ENCODE results near the gene CDK5RAP1.

Gene CDK5RAP1

DNA sequence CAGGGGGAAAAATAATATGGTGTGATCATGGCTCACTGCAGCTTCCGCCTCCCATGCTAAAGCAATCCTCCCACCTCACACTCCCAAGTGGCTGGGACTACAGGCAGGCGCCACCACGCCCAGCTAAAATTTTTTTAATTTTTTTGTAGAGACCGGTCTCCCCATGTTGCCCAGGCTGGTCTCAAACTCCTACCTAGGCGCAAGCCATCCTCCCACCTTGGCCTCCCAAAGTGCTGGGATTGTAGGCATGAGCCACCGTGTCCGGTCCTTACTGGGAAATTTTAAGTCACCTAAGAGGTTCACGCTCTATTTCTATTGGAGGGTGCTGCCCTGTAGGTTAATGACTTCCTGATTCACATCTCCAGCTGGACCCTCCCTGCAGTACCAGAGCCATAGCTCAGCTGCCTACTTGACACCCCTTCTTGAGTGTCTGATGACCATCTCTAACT, 626 bp upstream of the CDK5RAP1 start:
- peak overlapping the region; percentile 53 for H3K27ac ChIP-seq (ENCODE audit: low read depth, low read length)
- peak overlapping the region; percentile 66 for H3K4me2 ChIP-seq (ENCODE audit: low read length)
- peak overlapping the region; percentile 78 for H3K4me3 ChIP-seq (ENCODE audit: low read length)
- no peaks in the 10 kb centered on the region for H3K9me3 ChIP-seq (ENCODE audit: control insufficient read depth, insufficient read depth, low read length)
- peaks cover 4% of the 10 kb centered on the region; the same call in 1 of the 2 replicates for H3F3A ChIP-seq (ENCODE audit: control insufficient read depth, insufficient read depth)
- H3K36me3 ChIP-seq (ENCODE audit: control insufficient read depth, low read length) = peaks cover 17% of the 10 kb centered on the region
- peaks cover 22% of the 10 kb centered on the region; the same call in 1 of the 2 replicates for H4K20me1 ChIP-seq (ENCODE audit: control insufficient read depth, insufficient read depth, low read depth, low read length)
- TF ChIP-seq CTCF (IDR thresholded peaks at IDR 0.05; ENCODE audit: low read depth, low read length, poor library complexity, severe bottlenecking) = no peak
- no peak for TF ChIP-seq EZH2phosphoT487 (IDR thresholded peaks at IDR 0.05; ENCODE audit: borderline replicate concordance, low read length)
- H3K27me3 ChIP-seq (ENCODE audit: control insufficient read depth, low read length) = no peaks in the 10 kb centered on the region
- peaks cover 59% of the 10 kb centered on the region for H3K79me2 ChIP-seq (ENCODE audit: control insufficient read depth, low read length)
- H3K9me2 ChIP-seq (replicated peaks; ENCODE audit: control insufficient read depth, low read length) = no peaks in the 10 kb centered on the region
- peaks cover 25% of the 10 kb centered on the region for H3K4me1 ChIP-seq (ENCODE audit: control insufficient read depth, low read length)

- TF ChIP-seq CTCF (IDR thresholded peaks at IDR 0.05; ENCODE audit: low read depth, low read length, poor library complexity, severe bottlenecking) (peak; percentile 49), EZH2phosphoT487 (IDR thresholded peaks at IDR 0.05; ENCODE audit: borderline replicate concordance, low read length) (no peak)
- Histone ChIP-seq H4K20me1 (ENCODE audit: control insufficient read depth, insufficient read depth, low read depth, low read length) (peaks cover 22% of the 10 kb centered on the region; the same call in 1 of the 2 replicates), H3K27ac (ENCODE audit: low read depth, low read length) (peak overlapping the region; percentile 53; the same call in 1 of the 2 replicates), H3K9me3 (ENCODE audit: control insufficient read depth, insufficient read depth, low read length) (no peaks in the 10 kb centered on the region), H3K27me3 (ENCODE audit: control insufficient read depth, low read length) (no peaks in the 10 kb centered on the region), H3K36me3 (ENCODE audit: control insufficient read depth, low read length) (peaks cover 28% of the 10 kb centered on the region), H3F3A (ENCODE audit: control insufficient read depth, insufficient read depth) (peaks cover 4% of the 10 kb centered on the region; the same call in 1 of the 2 replicates), H3K4me1 (ENCODE audit: control insufficient read depth, low read length) (peaks cover 25% of the 10 kb centered on the region), H3K79me2 (ENCODE audit: control insufficient read depth, low read length) (peaks cover 70% of the 10 kb centered on the region), H3K4me2 (ENCODE audit: low read length) (peak overlapping the region; percentile 66), H3K9me2 (replicated peaks; ENCODE audit: control insufficient read depth, low read length) (no peaks in the 10 kb centered on the region), H3K4me3 (ENCODE audit: low read length) (peak overlapping the region; percentile 78)
These were observed 521 bp downstream of the CDK5RAP1 start for GRCh38 chr20:33400812-33401183.

GRCh38 chr20:33399924-33400323, 1.4 kb downstream of the CDK5RAP1 start:
- H3F3A ChIP-seq (ENCODE audit: control insufficient read depth, insufficient read depth) = peaks cover 4% of the 10 kb centered on the region; the same call in 1 of the 2 replicates
- peaks cover 22% of the 10 kb centered on the region; the same call in 1 of the 2 replicates for H4K20me1 ChIP-seq (ENCODE audit: control insufficient read depth, insufficient read depth, low read depth, low read length)
- H3K36me3 ChIP-seq (ENCODE audit: control insufficient read depth, low read length) = peaks cover 31% of the 10 kb centered on the region
- H3K27me3 ChIP-seq (ENCODE audit: control insufficient read depth, low read length) = no peaks in the 10 kb centered on the region
- TF ChIP-seq EZH2phosphoT487 (IDR thresholded peaks at IDR 0.05; ENCODE audit: borderline replicate concordance, low read length) (no peak), CTCF (IDR thresholded peaks at IDR 0.05; ENCODE audit: low read depth, low read length, poor library complexity, severe bottlenecking) (no peak)
- peak overlapping the region; percentile 66 for H3K4me2 ChIP-seq (ENCODE audit: low read length)
- no peak overlapping the region for H3K27ac ChIP-seq (ENCODE audit: low read depth, low read length)
- no peaks in the 10 kb centered on the region for H3K9me2 ChIP-seq (replicated peaks; ENCODE audit: control insufficient read depth, low read length)
- H3K79me2 ChIP-seq (ENCODE audit: control insufficient read depth, low read length) = peaks cover 75% of the 10 kb centered on the region
- H3K4me3 ChIP-seq (ENCODE audit: low read length) = peak overlapping the region; percentile 78
- peaks cover 25% of the 10 kb centered on the region for H3K4me1 ChIP-seq (ENCODE audit: control insufficient read depth, low read length)
- H3K9me3 ChIP-seq (ENCODE audit: control insufficient read depth, insufficient read depth, low read length) = no peaks in the 10 kb centered on the region
